OCI-LY3 (cell line): ENCODE results near the gene KLRK1.

Source experiments
- CTCF ChIP-seq: fragments of 200-600, 300-600 bp; sonication (generic); IDR thresholded peaks from 2 replicates; pipeline ENCODE4 v1.5.1; 2014; ENCODE audit warnings: antibody characterized with exemption, low read length, low read depth
- EZH2phosphoT487 ChIP-seq: fragments of 200-600 bp; shearing (Covaris generic); IDR thresholded peaks from 2 replicates; pipeline ENCODE4 v1.6.1; 2018; ENCODE audit warnings: antibody characterized with exemption, mixed run types, low read depth

DNA sequence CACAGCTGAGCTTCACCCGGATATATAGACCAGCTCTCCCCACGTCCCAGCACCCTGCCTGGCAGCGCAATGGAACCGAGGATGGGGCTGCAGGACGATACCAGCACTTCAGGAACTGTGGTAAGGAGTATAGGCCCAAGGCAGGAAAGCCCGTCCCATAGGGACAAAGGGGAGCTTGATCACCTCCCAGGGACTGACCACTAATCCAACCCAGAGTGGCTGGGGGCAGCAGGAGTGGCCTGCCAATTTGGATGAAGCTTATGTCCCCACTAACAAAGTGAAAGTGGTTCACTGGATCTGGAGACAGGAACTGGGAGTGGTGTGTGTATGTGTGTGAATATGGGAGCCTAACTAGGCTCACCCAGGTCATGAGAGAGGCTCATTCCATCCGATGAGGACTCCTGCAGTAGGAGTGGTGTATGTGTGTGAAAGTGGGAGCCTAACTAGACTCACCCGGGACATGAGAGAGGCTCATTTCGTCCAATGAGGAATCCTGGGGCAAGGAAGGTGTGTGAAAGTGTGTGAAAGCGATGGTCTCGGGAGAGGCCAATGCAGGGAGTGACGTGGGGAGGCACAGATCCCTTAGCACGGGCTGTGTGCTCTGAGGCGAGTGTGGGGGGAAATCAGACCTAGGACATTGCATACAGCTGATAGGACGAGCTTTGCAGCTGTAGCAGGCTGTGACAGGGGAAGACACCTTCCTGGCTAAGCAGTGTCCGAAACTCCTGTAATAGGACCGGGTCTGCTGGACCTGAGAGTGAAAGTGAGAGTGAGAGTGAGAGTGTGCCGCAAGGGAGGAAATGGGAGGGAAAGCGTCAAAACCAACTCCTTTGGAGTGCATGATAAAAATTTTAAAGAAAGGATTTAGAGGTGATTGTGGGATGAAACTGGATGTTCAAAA lies 25.7 kb downstream of the KLRK1 start:
- TF ChIP-seq CTCF (no peak), EZH2phosphoT487 (no peak)
